SK-N-SH (cell line): Measurements from ENCODE around the gene SACS.

Experiments
- GABPA ChIP-seq: IDR thresholded peaks from 2 replicates; pipeline ENCODE4 v1.4.0; 2012; ENCODE audit warnings: low read depth, mild to moderate bottlenecking
- POLR2AphosphoS5 ChIP-seq: IDR thresholded peaks from 2 replicates; pipeline ENCODE4 v1.6.1; 2012; ENCODE audit warnings: low read depth, low read length
- TCF12 ChIP-seq: IDR thresholded peaks from 2 replicates; pipeline ENCODE4 v1.4.0; 2012
- YY1 ChIP-seq: IDR thresholded peaks from 2 replicates; pipeline ENCODE4 v1.4.0; 2012; ENCODE audit warnings: low read depth, mild to moderate bottlenecking
- TF ChIP-seq, protein P1 (sequence below): fragments of 200-600 bp; sonication (generic); IDR thresholded peaks from 2 replicates; pipeline ENCODE4 v1.6.1; 2017; ENCODE audit warnings: antibody characterized with exemption, mild to moderate bottlenecking, moderate library complexity
- TF ChIP-seq, protein P2 (sequence below): IDR thresholded peaks from 2 replicates; pipeline ENCODE4 v1.4.0; 2012; ENCODE audit warnings: low read depth

DNA sequence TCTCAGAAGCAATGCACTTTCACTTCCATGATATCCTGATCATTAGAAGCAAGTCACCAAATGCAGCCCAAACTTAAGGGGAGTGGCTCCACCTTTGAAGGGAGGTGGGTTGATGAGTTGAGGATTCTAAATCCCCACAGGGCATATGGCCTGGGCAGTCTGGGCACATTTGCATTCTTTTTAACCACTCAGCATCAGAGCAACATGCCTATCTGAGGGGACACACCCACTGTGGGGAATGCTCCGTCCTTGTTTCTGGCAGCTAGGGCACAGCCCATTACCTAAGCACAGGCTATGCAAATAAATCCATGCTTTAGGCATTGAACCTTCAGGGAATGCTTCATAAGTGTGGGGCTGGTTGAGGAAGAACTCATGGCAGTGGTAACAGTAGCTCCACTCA is 12.3 kb upstream of the SACS start:
- TF ChIP-seq, protein P1, sequence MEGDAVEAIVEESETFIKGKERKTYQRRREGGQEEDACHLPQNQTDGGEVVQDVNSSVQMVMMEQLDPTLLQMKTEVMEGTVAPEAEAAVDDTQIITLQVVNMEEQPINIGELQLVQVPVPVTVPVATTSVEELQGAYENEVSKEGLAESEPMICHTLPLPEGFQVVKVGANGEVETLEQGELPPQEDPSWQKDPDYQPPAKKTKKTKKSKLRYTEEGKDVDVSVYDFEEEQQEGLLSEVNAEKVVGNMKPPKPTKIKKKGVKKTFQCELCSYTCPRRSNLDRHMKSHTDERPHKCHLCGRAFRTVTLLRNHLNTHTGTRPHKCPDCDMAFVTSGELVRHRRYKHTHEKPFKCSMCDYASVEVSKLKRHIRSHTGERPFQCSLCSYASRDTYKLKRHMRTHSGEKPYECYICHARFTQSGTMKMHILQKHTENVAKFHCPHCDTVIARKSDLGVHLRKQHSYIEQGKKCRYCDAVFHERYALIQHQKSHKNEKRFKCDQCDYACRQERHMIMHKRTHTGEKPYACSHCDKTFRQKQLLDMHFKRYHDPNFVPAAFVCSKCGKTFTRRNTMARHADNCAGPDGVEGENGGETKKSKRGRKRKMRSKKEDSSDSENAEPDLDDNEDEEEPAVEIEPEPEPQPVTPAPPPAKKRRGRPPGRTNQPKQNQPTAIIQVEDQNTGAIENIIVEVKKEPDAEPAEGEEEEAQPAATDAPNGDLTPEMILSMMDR = no peak
- TF ChIP-seq POLR2AphosphoS5 = no peak
- no peak for TF ChIP-seq TCF12
- no peak for TF ChIP-seq GABPA
- TF ChIP-seq YY1 = no peak
- TF ChIP-seq, protein P2, sequence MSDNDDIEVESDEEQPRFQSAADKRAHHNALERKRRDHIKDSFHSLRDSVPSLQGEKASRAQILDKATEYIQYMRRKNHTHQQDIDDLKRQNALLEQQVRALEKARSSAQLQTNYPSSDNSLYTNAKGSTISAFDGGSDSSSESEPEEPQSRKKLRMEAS = no peak
